Measurements from ENCODE around the gene NRXN3.
"Not testable (repeated sequence)": the region's sequence is repeated elsewhere in the genome, so short reads cannot be mapped to it uniquely, and the experiment has no call there.

The NRXN3 gene

DNA sequence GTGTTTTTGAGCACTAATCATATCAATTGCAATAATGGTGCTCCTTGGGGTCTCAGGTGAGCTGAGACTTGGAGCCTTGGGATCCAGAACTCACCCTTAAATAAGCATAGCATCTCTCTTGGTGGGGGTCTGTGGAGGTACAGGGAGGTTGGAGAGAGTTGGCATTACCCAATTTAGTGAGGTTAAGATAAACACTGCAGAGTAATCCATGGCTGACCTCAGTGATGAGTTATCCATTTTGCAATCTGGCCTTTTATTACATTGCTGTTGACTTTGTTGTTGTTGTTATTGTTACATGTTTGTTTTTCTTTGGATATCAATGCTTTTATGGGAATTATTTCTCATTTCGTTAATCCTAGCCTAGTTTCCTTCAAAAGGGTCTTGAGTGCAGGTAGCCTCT, 373.3 kb downstream of the NRXN3 start:
- TF ChIP-seq CTCF (IDR thresholded peaks at IDR 0.05; ENCODE audit: low read depth, low read length, missing control alignments), result no peak
- in situ Hi-C loops (cut with HindIII; ENCODE audit: low sequenced_read_pairs), result no loop called here
- H3K4me3 ChIP-seq (ENCODE audit: low read depth, low read length), result no peak overlapping the region
- DNase-seq (ENCODE audit: low read depth), result no peak

DNA sequence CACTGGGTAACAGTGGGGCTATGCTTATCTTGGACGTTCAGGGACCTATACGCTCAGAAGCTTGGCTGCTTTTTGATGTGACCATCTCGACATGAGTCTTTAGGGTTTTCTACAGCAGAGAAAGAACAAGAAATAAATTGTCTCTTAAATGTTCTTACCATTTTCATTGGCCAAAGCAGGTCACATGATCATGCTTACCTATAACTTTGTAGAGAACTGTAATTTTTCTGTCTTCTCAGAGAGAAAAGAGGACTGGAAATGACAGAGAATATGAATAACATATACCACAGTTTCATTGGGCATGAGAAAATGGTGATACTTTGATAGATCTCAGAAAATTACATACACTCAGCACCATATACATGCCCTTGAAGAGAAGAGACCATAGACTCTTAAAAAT, 390.9 kb downstream of the NRXN3 start:
- in situ Hi-C loops (cut with HindIII; ENCODE audit: low sequenced_read_pairs), result no loop called here
- DNase-seq (ENCODE audit: low read depth), result no peak
- no peak for TF ChIP-seq CTCF (IDR thresholded peaks at IDR 0.05; ENCODE audit: low read depth, low read length, missing control alignments)
- H3K4me3 ChIP-seq (ENCODE audit: low read depth, low read length), result no peak overlapping the region

DNA sequence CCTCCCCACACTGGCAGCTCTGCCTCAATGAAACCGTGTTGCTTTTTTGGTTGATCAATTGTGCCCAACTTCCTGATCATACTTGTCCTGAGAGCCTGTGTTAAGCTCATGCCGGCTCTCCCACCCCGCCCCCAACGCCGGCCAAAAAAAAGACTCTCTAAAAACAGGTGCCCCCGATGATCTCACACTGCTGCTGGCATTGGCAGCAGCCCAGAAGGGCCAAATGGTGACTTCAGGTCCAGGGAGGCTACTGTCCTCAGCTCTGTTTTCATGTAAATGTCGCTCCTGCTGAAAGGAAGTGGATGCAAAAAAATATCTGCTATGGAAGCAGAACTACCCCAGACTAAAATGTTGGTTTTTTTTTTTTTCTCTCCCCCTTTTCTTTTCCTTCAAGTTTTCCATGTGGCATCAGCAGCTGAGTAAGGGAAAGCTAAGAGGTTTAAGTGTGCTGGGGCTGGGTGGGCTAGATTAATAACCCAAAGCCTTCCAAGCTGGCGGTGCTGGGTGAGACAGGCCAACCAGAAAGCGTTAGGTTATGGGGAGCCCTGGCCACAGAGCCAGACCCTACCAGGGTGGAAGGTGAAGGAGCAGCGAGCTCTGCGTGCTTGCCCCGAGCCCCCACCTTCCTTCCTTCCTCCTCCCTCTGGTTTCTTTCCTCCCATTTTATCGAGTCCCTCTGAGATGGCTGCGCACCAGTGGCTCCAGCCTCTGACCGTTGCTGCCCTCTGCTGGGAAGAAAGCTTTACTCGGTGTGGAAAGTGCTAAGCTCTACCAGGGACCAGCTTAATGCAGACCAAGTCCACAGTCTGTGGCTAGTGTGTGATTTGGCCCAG, 396.1 kb downstream of the NRXN3 start:
- peak; percentile 89 for TF ChIP-seq CTCF (IDR thresholded peaks at IDR 0.05; ENCODE audit: low read depth, low read length, missing control alignments)
- no peak overlapping the region for H3K4me3 ChIP-seq (ENCODE audit: low read depth, low read length)
- in situ Hi-C loops (cut with HindIII; ENCODE audit: low sequenced_read_pairs), result no loop called here
- peak; percentile 56 for DNase-seq (ENCODE audit: low read depth)

DNA sequence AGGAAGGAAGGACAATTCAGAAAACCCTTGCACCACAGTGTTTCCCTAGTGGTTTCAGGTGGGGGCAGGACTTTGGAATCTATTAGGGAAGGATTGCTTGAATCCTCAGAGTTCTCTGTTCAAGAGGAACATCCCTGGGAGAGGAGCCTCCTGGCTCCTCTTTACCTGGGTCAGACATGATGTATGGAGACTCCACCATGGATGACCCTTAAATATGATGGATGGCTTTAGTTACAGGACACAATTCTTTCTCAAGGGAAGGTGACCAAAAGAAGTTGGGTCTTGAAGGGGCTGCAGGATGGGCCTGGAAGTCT, 396.6 kb downstream of the NRXN3 start:
- in situ Hi-C loops (cut with HindIII; ENCODE audit: low sequenced_read_pairs), result no loop called here
- no peak for DNase-seq (ENCODE audit: low read depth)
- no peak for TF ChIP-seq CTCF (IDR thresholded peaks at IDR 0.05; ENCODE audit: low read depth, low read length, missing control alignments)
- H3K4me3 ChIP-seq (ENCODE audit: low read depth, low read length), result no peak overlapping the region

DNA sequence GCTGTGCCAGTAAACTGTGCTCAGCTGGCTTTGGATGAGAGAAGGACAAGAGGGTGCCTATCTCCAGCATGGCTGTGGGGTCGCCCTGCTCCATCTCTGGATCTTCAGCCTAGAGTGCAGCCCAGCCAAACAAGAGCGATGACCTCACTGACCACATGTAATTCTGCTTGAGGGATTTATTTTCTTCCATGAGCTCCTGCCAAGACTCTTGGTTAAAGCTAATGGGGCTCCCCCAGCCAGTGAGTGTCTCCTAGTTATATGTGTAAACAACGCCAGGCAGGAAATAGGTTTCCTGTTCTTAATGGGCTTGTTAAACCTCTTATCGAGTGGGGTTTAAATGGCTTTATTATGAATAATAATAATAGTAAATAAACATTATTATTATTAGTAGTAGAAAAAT, 397.2 kb downstream of the NRXN3 start:
- DNase-seq (ENCODE audit: low read depth), result peak; percentile 34
- no peak overlapping the region for H3K4me3 ChIP-seq (ENCODE audit: low read depth, low read length)
- TF ChIP-seq CTCF (IDR thresholded peaks at IDR 0.05; ENCODE audit: low read depth, low read length, missing control alignments), result no peak
- in situ Hi-C loops (cut with HindIII; ENCODE audit: low sequenced_read_pairs), result no loop called here

GRCh38 chr14:78573736-78574135, 403.6 kb downstream of the NRXN3 start:
- DNase-seq (ENCODE audit: low read depth); in situ Hi-C loops (cut with HindIII; ENCODE audit: low sequenced_read_pairs): not testable (repeated sequence)

GRCh38 chr14:78576437-78577166, 406.4 kb downstream of the NRXN3 start:
- DNase-seq (ENCODE audit: low read depth), result no peak
- TF ChIP-seq CTCF (IDR thresholded peaks at IDR 0.05; ENCODE audit: low read depth, low read length, missing control alignments), result no peak
- H3K4me3 ChIP-seq (ENCODE audit: low read depth, low read length), result no peak overlapping the region
- in situ Hi-C loops (cut with HindIII; ENCODE audit: low sequenced_read_pairs), result no loop called here

More at GRCh38 chr14:78573736-78574135, 403.6 kb downstream of the NRXN3 start:
- not testable (repeated sequence) for H3K4me3 ChIP-seq (ENCODE audit: low read depth, low read length)

Measured in astrocyte of the cerebellum (primary cell).